Suppressor macrophage treated with lipopolysaccharide for 4 hours (primary cell): Measurements from ENCODE around the gene MYCN.
"Not testable (repeated sequence)": the region's sequence is repeated elsewhere in the genome, so short reads cannot be mapped to it uniquely, and the experiment has no call there.

ENCODE experiments used
- DNase-seq: peaks from one replicate; pipeline ENCODE4 v3.0.0-alpha.2; 2020

The MYCN gene

GRCh38 chr2:15963109-15963976 lies 23.0 kb downstream of the MYCN start:
- not testable (repeated sequence) for DNase-seq

DNA sequence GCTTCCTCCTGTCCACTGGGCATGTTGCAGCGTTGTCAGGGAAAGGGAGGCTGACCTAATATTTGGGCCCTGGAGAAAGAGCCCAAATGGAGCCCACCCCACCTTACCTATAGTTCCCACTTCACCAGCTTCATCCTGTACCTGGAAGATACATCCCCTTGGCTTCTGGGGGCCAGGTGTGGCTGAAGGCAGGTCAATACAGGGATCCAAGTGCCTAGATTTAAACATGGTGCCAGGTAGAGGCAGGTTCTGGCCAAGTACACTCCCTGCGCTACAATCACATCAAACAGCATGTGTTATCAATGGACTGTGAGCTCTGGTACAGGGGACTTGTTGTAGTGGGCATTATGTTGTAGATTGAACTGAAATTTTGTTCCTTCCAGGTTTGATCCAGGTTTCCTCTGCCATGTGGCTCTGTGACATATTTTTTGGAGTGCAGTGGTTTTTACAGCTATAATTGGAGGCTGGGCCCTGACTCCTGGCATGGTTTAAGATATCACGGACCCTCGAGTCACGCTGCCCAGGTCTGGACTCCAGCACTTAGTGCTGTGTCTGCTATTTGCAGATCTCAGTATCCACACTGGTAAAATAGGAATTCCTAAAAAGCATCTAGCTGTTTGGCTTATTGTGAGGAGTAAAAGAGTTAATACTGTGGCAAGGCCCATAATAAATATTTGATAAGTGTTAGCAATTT lies 23.8 kb downstream of the MYCN start:
- no peak for DNase-seq

DNA sequence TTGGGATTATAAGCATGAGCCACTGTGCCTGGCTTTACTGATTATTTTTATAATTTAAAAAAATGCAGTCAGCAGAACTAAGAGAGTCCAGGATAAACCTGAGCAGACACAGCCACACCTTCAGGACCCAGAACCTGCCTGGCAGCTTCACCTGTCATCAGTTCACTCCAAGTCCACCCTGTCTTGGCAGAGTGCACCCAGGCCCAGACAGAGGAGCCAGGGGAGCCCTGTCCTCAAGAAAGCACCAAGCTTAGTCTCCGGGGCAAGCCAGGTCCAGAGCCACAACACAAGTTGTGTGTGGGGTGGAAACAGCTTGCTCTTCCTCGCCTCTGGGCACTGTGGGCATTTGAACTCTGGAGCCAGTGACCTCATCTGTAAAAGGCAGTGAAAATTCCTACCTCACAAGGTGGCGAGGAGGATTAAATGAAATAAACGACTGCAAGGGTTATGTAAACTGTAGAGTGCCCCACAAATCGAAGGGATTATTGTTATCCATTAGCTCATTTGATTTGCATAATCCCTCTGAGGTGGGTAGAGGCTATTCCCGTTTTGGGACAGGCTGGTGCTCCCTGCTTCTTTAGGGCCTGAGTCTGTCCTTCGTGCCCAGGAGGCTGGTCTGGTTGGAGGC lies 24.7 kb downstream of the MYCN start:
- no peak for DNase-seq

GRCh38 chr2:15965564-15966019 lies 25.2 kb downstream of the MYCN start:
- peak; percentile 43 for DNase-seq

GRCh38 chr2:15967415-15968279 lies 27.3 kb downstream of the MYCN start:
- DNase-seq, result no peak

DNA sequence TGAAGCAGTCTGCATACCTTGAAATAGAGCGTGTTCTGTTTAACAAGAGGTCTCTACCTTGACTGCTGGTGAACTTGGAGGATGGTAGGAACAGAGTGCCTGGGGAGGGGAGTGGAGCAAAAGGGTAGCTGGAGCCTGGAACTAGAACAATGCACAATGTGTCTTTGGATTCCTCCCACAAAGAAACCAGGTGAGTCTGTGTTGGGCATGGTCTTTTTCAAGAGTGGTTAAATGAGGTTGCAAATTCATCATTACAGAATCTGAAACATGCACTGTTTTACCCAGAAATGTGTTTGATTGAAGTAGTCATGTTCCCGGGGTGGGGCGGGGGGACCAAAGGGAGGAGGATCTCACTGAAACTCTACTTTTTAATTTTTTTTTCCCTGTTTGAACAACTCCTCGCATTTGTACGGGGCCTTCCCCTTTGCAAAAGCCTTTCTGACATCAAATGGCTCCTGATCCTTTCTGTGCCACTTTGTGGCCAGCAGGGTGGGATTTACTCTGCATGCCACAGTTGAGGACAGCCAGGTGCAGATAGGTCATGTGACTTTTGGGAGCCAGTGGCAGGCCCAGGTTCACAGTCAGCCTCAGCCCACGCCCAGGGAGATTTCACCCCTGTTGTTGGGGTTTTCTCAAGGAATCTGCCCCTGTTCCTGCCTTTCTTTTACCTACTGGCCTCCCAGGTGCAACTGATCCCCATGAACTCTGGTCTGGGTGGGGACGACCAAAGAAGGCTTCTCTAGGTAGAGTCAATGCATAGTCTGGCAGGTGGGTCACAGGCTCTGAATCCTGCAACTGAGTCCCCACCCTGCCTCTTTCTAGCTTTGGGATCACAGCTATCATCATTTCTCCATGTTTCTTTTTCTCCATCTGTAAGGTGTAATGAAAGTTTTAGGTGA lies 28.2 kb downstream of the MYCN start:
- no peak for DNase-seq

DNA sequence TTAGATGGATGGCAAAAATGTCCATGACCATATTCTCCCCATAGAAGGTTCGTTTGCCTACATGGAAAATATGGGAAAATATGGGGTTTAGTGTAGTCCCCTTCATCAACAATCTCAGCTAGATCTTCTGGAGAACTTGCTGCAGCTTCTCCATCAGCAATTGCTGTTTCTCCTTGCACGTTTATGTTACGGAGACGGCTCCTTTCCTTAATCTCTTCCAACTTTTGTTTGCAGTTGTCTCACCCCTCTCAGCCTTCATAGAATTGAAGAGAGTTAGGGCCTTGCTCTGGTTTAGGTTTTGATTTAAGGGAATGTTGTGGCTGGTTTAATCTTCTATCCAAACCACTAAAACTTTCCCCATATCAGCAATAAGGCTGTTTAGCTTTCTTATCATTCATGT lies 28.9 kb downstream of the MYCN start:
- no peak for DNase-seq

DNA sequence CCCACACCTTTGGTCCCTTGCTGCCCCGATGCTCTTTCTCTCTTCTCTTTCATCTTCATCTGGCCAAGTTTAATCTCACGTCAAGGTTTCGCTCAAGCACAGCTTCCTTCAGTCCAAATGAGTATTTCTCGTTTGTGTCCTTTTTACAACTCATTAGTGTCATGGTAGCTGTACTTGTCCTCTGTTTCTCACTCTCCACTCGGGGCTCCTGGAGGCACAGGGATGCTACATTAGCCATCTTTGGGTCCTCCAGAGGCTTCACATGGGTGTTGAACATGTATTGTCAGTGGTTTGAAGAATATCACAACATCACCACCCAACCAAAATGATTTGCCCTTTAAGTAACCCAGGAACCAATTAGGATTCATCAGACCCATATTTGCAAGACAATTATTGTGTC lies 30.4 kb downstream of the MYCN start:
- DNase-seq, result no peak

DNA sequence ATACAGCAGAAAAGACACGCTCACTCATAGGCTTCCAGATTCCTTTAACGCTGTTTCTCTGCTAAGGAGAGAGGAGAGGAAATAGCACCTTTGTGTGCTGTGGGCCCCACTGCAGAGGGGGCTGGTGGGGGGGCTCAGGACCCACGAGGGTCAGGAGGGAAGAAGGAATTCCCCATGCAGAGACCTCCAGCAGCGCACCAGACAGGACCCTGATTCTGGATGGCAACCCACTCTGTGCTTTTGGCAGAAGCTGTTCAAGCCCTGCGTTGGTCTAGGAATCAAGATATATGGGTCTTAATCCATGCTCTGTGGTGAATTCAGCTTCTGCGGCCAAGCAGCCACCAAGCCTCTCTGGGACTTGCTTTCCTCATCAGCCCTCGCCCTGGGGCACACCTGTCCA lies 31.0 kb downstream of the MYCN start:
- no peak for DNase-seq

GRCh38 chr2:15971831-15972522 lies 31.6 kb downstream of the MYCN start:
- DNase-seq, result no peak

DNA sequence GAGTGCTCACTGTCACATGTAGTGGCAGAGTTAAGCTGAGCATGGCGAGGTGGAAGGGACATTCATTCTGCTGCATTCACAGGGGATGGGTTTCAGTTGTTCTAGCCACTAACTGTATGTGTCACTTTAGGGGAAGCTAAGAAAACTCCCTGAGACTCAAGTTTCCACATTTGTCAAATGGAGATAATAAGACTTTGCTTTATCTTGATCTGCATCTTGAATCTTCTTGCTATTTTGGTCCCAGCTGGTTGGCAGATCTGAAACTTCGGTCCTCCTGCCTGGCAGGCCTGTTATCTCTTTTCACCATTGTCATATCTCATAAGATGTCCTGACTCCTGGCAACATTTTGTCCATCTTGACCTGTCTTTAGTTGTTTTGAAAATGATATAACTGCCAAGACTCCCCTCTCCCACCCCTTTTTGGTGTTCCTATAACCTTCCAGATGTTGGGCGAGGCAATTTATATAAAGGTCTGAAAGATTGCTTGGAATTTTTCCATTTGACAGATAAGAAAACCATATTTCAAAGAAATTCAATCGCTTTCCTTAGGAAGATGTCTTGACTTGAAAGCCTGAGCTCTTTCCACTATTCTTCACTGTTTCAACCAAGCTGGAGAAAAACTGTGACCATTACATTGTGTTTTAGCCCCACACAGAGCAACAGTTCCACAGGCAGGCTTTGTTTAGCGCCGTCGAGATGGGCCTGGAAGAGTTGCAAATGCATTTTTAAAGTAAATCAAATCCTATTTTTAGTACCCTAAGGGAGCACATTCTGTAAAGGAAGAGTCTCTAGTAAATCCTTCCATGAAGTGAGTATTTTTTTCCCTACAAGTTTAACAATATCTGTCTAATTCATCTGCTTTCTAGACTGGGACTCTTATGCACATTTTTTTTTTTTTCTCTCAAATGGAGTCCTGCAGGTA lies 33.4 kb downstream of the MYCN start:
- no peak for DNase-seq

- no peak for DNase-seq
Measured at GRCh38 chr2:15974565-15975260, 34.4 kb downstream of the MYCN start.

DNA sequence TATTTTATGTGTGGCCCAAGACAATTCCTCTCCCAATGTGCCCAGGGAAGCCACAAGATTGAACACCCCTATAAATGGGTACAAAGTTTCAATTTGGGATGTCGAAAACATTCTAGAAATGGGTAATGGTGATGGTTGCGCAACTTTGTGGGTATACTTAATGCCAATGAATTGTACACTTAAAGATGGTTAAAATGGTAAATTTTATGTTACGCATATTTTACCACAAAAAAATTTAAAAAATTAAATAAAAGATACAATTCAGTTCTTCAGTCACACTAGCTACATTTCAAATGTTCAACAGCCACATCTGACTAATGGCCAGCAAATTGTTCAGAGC lies 34.9 kb downstream of the MYCN start:
- DNase-seq, result peak; percentile 5

- no peak for DNase-seq
Measured at GRCh38 chr2:15975676-15976075, 35.3 kb downstream of the MYCN start.

DNA sequence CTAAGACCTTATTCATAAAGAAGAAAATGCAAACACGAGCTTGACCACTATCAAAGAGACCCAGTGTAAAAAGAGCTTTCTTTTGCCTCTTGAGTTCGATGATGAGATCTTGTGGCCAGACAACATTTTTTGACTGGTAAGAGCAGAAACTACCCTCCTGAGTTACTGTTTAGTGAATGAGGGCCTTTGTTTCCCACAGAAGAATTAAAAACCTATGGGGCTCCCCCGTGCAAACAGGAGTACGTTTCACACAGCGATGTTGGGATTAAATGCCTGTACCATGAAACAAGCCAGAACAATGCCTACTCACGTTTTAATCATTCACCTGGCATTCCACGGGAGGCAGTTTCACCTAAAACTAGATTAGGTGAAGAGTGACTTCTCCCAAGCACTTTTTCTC lies 36.0 kb downstream of the MYCN start:
- DNase-seq, result no peak

DNA sequence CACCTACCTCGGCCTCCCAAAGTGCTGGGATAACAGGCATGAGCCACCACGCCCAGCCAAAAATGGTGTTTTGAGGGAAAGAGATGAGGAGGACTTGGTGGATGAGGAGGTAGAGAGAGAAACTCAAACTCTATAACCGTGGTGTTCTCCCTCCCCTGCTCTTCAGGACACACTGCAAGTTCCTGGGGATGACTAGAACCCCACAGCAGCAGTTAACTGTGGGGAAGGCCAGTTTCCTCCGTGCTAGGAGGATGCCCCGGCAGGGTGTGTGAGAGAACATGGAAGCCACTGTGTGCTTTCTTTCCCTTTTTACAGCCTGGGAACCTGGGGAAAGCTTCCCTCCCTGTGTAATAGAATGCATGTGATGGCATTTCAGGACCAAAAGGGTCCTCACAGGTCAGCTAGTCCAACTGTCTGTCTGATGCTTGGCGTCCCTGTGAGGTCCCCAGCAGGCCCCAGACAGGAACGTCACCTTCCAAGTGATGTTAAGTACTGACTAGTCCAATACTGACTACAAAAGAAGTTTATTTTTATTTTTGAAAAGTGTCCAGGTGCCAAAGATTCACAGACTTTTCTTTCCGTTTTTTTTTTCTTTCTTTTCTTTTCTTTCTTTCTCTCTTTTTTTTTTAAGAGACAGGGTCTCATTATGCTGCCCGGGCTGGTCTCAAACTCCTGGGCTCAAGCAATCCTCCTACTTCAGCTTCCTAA lies 38.9 kb downstream of the MYCN start:
- no peak for DNase-seq

- DNase-seq, result no peak
Measured at GRCh38 chr2:15979759-15980604, 39.6 kb downstream of the MYCN start.

- DNase-seq, result no peak
Measured at GRCh38 chr2:15980605-15981098, 40.3 kb downstream of the MYCN start.
